GM12875 (cell line): ENCODE measurements around the gene INSR.

Source experiments
- H3K4me3 ChIP-seq: one replicate; pipeline ENCODE4 v1.5.1; 2011; ENCODE audit warnings: low read depth, low read length, control low read depth
- TF ChIP-seq, protein P1 (sequence below): IDR thresholded peaks from 2 replicates; pipeline ENCODE4 v1.5.1; 2011; ENCODE audit warnings: low read depth, mild to moderate bottlenecking, control low read depth, inconsistent platforms, low read length, moderate library complexity, borderline replicate concordance; ENCODE audit not compliant: insufficient read depth

INSR gene

DNA sequence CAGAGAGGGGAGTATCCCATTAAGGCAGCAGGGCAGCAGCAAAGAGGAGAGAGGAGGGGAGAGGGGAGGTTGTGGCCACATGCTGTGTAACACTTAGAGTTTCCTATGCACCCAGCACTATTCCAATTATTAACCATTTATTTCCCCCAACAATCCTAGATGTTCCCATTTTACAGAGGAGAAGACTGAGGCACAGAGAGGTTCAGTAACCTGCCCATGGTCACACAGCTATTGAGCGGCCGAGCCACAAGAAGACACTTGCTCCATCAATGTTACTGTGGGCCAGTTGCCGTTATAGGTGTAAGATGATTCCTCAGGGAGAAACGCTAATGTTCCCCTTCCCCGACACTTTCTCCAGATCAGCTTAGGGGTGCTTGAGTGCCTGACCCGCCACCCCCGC is 69.2 kb downstream of the INSR start:
- TF ChIP-seq, protein P1, sequence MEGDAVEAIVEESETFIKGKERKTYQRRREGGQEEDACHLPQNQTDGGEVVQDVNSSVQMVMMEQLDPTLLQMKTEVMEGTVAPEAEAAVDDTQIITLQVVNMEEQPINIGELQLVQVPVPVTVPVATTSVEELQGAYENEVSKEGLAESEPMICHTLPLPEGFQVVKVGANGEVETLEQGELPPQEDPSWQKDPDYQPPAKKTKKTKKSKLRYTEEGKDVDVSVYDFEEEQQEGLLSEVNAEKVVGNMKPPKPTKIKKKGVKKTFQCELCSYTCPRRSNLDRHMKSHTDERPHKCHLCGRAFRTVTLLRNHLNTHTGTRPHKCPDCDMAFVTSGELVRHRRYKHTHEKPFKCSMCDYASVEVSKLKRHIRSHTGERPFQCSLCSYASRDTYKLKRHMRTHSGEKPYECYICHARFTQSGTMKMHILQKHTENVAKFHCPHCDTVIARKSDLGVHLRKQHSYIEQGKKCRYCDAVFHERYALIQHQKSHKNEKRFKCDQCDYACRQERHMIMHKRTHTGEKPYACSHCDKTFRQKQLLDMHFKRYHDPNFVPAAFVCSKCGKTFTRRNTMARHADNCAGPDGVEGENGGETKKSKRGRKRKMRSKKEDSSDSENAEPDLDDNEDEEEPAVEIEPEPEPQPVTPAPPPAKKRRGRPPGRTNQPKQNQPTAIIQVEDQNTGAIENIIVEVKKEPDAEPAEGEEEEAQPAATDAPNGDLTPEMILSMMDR = no peak
- no peak overlapping the region for H3K4me3 ChIP-seq

DNA sequence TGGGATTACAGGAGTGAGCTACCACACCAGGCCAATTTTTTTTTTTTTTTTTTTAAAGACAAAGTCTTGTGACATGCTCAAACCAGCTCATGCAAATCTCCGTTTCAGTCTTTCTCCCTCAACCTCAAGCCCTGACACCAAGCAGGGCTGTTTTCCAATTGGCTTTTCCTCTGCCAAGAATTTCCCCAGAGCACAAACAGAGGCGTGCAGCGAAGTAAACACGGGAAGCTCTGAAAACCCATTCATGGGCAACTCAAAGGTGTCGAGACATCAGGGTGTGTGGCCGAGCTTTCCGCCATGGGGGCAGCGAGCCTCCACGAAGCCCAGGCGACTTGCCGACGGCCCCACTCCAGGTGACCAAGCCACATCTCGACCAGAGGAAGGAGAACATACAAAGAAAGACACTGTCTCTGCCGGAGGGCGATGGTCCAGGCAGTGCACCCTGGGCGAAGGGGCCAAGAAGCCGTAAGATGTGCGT is 70.0 kb downstream of the INSR start:
- no peak overlapping the region for H3K4me3 ChIP-seq
- TF ChIP-seq, protein P1 = no peak

DNA sequence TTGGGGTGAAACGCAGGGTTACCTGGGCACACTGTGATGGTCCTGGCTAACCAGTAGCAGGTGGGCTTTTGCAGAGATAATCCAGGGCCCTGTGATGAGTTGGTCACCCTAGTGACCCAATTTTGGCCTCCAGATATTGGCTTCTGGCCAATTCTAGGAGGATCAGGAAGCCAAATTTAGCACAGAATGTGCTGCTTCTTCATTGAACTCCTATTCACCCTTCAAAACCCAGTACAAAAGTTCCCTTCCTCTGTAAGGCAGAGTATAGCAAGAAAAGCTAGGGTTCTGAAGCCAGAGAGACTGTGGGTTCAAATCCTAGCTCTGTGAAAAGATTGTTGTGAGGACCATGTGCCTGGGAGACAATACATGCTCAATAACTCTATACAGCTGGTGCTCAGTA is 70.8 kb downstream of the INSR start:
- TF ChIP-seq, protein P1 = no peak
- no peak overlapping the region for H3K4me3 ChIP-seq

DNA sequence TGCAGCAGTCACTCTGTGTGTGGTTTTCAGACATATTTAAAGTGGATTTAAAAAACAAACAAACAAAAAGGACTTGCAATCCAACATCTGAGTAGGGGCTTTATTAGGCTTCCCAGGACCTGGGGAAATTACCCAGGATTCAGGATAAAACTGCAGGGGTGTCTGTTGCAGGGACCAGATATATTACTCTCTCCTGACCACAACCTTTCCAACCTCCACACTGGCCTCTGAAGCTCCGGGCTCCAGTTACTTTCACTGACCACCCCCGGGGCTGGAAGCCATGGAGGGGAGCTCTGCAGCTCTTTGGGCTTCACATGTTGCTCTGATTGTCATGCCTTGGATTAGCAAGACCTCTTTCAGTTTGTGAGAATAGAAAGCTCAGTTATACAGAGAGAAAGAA is 75.2 kb downstream of the INSR start:
- no peak overlapping the region for H3K4me3 ChIP-seq
- TF ChIP-seq, protein P1 = no peak

DNA sequence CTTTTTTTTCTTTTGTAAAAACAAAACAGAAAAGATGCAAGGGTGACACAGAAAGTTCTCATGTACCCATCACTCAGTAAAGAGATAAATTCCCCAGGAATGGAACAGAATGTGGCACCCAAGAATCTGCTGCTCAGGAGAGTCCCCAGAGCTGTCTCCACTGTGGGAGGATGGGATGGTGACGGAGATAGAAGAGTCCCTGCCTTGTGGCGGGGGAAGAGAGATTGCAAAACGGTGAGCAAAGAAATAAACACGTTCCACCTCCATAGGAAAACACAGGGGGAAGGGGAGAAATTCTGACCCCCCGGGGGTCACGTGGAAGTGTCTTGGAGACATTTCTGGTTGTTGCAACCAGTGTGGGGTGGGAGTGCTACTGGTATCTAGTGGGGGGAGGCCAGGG is 76.4 kb downstream of the INSR start:
- TF ChIP-seq, protein P1 = no peak
- H3K4me3 ChIP-seq = no peak overlapping the region

DNA sequence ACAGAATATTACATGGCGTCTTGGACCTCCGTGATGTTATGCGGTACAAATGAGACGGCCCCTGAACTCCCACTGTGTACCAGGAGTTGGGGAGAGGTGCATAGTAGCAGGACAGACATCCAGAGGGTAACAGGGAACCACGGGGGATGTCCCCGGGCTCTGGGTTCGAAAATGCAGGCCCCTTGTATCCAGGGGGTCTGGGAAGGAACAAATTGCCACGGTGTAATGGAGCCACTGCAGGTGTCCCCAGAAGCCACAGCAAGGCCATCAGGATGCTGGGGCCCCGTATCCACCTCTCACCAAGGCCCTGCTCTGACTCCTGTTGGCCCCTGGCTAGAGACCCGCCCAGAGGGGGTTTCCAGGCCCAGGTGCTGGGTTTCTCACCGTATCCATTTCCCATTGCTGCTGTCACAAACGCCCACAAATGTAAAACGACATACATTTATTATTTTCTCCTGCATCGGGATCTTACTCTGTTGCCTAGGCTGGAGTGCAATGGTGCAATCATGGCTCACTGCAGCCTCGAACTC is 77.8 kb downstream of the INSR start:
- no peak overlapping the region for H3K4me3 ChIP-seq
- TF ChIP-seq, protein P1 = no peak

DNA sequence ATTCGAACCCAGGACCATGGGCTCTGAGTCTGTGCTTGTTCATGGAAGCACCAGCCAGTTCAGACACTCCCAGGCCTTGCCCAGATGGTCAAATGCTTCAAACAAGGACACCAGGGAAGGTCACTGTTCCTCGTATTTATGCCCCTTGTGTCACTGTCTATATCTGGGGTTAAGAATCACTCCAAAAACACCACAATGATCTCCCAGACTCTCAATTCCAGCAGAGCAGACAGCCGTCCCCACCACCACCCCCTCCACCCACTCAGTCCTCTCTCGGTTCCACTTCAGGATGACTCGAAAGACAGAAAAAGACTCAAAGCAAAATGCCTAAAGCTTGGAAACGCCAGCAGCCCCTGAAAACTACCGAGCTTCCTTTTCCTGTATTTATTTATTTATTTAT is 79.0 kb downstream of the INSR start:
- TF ChIP-seq, protein P1 = no peak
- H3K4me3 ChIP-seq = no peak overlapping the region
